ENCODE measurements around the gene RIC1. TPM values are rescaled to one million over a fixed set of nuclear protein-coding genes. Genes with fewer than 3 reads are reported as not detected.

Gene RIC1
- polyA plus RNA-seq, 1 of the 3 experiments (the other 2 are of a cell fraction), result 21.9 TPM

DNA sequence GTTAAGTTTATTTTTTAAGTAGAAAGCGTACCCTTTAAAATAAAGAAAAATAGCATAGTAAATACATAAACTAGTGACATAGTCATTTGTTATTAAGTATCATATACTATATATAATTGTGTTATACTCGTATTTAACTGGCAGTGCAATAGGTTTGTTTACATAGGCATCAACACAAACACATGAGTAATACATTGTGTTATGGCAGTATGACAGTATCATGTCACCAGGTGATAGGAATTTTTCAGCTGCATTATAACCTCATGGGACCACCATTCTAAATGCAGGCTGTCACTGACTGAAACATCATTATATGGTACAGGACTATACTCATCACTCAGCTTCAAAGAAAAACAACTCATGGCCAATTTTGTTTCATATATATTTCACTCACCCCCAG, 8.4 kb upstream of the RIC1 start:
- Histone ChIP-seq H3K9me2 (no peaks in the 10 kb centered on the region), H2AFZ (ENCODE audit: low read depth) (no peak overlapping the region), H3K4me3 (ENCODE audit: low read depth in 2 of 2, low read length in 1 of 2) (no peak overlapping the region), H3K27me3 (ENCODE audit: insufficient read depth) (no peaks in the 10 kb centered on the region), H3K79me2 (ENCODE audit: insufficient read depth) (peaks cover 45% of the 10 kb centered on the region), H3K27ac (ENCODE audit: low read depth in 2 of 2, low read length in 1 of 2) (no peak overlapping the region), H3K9ac (no peak overlapping the region), H3F3A (replicated peaks; ENCODE audit: insufficient read depth) (peaks cover 22% of the 10 kb centered on the region), H3K36me3 (replicated peaks in 1 of 2; ENCODE audit: control insufficient read depth in 1 of 2, insufficient read depth in 2 of 2, low read length in 1 of 2) (peaks cover 0 to 13% of the 10 kb centered on the region in 2 experiments), H3K4me1 (ENCODE audit: control insufficient read depth in 1 of 2, insufficient read depth in 2 of 2, low read depth in 1 of 2, low read length in 1 of 2) (0 out of 4 replicates have a peak, but pooled peaks cover 0 to 3% of the 10 kb centered on the region in 2 experiments), H3K4me2 (no peak overlapping the region), H4K20me1 (ENCODE audit: insufficient read depth) (no peaks in the 10 kb centered on the region), H3K9me3 (no peaks in the 10 kb centered on the region)
- DNase-seq, result no peak
- TF ChIP-seq, protein P1, sequence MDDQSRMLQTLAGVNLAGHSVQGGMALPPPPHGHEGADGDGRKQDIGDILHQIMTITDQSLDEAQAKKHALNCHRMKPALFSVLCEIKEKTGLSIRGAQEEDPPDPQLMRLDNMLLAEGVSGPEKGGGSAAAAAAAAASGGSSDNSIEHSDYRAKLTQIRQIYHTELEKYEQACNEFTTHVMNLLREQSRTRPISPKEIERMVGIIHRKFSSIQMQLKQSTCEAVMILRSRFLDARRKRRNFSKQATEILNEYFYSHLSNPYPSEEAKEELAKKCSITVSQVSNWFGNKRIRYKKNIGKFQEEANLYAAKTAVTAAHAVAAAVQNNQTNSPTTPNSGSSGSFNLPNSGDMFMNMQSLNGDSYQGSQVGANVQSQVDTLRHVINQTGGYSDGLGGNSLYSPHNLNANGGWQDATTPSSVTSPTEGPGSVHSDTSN (IDR thresholded peaks at IDR 0.05), result no peak
- TF ChIP-seq POLR2AphosphoS5 (IDR thresholded peaks at IDR 0.05; ENCODE audit: low read depth, low read length), result no peak
- no peak for TF ChIP-seq ELF1 (IDR thresholded peaks at IDR 0.05)
- TF ChIP-seq, protein P2, sequence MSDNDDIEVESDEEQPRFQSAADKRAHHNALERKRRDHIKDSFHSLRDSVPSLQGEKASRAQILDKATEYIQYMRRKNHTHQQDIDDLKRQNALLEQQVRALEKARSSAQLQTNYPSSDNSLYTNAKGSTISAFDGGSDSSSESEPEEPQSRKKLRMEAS (IDR thresholded peaks at IDR 0.05; ENCODE audit: low read depth), result no peak
- TF ChIP-seq, protein P3, sequence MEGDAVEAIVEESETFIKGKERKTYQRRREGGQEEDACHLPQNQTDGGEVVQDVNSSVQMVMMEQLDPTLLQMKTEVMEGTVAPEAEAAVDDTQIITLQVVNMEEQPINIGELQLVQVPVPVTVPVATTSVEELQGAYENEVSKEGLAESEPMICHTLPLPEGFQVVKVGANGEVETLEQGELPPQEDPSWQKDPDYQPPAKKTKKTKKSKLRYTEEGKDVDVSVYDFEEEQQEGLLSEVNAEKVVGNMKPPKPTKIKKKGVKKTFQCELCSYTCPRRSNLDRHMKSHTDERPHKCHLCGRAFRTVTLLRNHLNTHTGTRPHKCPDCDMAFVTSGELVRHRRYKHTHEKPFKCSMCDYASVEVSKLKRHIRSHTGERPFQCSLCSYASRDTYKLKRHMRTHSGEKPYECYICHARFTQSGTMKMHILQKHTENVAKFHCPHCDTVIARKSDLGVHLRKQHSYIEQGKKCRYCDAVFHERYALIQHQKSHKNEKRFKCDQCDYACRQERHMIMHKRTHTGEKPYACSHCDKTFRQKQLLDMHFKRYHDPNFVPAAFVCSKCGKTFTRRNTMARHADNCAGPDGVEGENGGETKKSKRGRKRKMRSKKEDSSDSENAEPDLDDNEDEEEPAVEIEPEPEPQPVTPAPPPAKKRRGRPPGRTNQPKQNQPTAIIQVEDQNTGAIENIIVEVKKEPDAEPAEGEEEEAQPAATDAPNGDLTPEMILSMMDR (IDR thresholded peaks at IDR 0.05), result no peak
- TF ChIP-seq, protein P4, sequence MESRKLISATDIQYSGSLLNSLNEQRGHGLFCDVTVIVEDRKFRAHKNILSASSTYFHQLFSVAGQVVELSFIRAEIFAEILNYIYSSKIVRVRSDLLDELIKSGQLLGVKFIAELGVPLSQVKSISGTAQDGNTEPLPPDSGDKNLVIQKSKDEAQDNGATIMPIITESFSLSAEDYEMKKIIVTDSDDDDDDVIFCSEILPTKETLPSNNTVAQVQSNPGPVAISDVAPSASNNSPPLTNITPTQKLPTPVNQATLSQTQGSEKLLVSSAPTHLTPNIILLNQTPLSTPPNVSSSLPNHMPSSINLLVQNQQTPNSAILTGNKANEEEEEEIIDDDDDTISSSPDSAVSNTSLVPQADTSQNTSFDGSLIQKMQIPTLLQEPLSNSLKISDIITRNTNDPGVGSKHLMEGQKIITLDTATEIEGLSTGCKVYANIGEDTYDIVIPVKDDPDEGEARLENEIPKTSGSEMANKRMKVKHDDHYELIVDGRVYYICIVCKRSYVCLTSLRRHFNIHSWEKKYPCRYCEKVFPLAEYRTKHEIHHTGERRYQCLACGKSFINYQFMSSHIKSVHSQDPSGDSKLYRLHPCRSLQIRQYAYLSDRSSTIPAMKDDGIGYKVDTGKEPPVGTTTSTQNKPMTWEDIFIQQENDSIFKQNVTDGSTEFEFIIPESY (IDR thresholded peaks at IDR 0.05; ENCODE audit: borderline replicate concordance, low read depth), result no peak
- TF ChIP-seq FOXJ3 (CRISPR knock-in tag; IDR thresholded peaks at IDR 0.05), result no peak
- no peak for TF ChIP-seq TCF12 (IDR thresholded peaks at IDR 0.05)
- TF ChIP-seq NFIC (IDR thresholded peaks at IDR 0.05; ENCODE audit: borderline replicate concordance), result no peak
- TF ChIP-seq JUND (IDR thresholded peaks at IDR 0.05), result no peak
- TF ChIP-seq TAF1 (IDR thresholded peaks at IDR 0.05; ENCODE audit: borderline replicate concordance, low read depth, low read length), result no peak
- no peak for TF ChIP-seq SMC3 (IDR thresholded peaks at IDR 0.05; ENCODE audit: low read depth, low read length)
- CTCF ChIA-PET, result no interaction called here
- POLR2A ChIA-PET, result no interaction called here
- WGBS (ENCODE audit: low lambda C conversion rate), result 89% methylated on average over 2 of the region's 2 CpGs

DNA sequence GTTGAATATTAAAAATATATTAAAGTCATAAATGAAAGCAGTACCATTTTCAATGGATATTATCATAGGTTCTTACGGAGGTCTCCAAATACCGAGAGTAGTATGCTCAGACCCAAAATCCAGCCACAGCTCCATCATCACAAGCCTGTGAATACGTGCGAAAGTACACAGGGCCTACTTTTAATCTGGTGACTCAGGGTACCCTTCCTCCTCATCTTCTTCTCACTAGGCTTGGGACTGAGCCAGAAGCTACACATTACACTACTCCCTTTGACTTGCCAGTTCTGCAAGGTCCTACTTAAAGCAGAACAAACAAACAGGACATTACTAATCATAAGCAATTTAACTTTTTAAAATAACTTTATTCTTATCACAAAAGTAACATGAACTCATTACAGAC, 7.6 kb upstream of the RIC1 start:
- H3K27me3 ChIP-seq (ENCODE audit: insufficient read depth), result no peaks in the 10 kb centered on the region
- H3K27ac ChIP-seq (ENCODE audit: low read depth in 2 of 2, low read length in 1 of 2), result peak overlapping the region in 1 of 2 experiments; percentile 73; a peak in 2 of 4 replicates
- H3K4me1 ChIP-seq (ENCODE audit: control insufficient read depth in 1 of 2, insufficient read depth in 2 of 2, low read depth in 1 of 2, low read length in 1 of 2), result 0 out of 4 replicates have a peak, but pooled peaks cover 0 to 3% of the 10 kb centered on the region in 2 experiments
- 83% methylated on average over 4 of the region's 4 CpGs for WGBS (ENCODE audit: low lambda C conversion rate)
- no peak for TF ChIP-seq FOSL2 (IDR thresholded peaks at IDR 0.05; ENCODE audit: borderline replicate concordance, low read depth)
- TF ChIP-seq RXRA (IDR thresholded peaks at IDR 0.05; ENCODE audit: borderline replicate concordance, low read depth), result no peak
- 0 out of 2 replicates have a peak, but pooled peaks have one; percentile 17 for TF ChIP-seq NFIC (IDR thresholded peaks at IDR 0.05; ENCODE audit: borderline replicate concordance)
- TF ChIP-seq EP300 (IDR thresholded peaks at IDR 0.05; ENCODE audit: borderline replicate concordance in 1 of 2, low read depth in 1 of 2, low read length in 1 of 2), result no peak
- TF ChIP-seq RAD21 (IDR thresholded peaks at IDR 0.05; ENCODE audit: low read length), result no peak
- H3K9me2 ChIP-seq, result no peaks in the 10 kb centered on the region
- H3K4me2 ChIP-seq, result no peak overlapping the region
- no peak for DNase-seq
- H3K9ac ChIP-seq, result no peak overlapping the region
- H2AFZ ChIP-seq (ENCODE audit: low read depth), result no peak overlapping the region
- peaks cover 53% of the 10 kb centered on the region for H3K79me2 ChIP-seq (ENCODE audit: insufficient read depth)
- peaks cover 0 to 13% of the 10 kb centered on the region in 2 experiments for H3K36me3 ChIP-seq (replicated peaks in 1 of 2; ENCODE audit: control insufficient read depth in 1 of 2, insufficient read depth in 2 of 2, low read length in 1 of 2)
- H3F3A ChIP-seq (replicated peaks; ENCODE audit: insufficient read depth), result peaks cover 22% of the 10 kb centered on the region
- no peaks in the 10 kb centered on the region for H3K9me3 ChIP-seq
- H3K4me3 ChIP-seq (ENCODE audit: low read depth in 2 of 2, low read length in 1 of 2), result no peak overlapping the region
- H4K20me1 ChIP-seq (ENCODE audit: insufficient read depth), result no peaks in the 10 kb centered on the region
- ChIA-PET CTCF (interaction anchor here (2.4 kb wide), 1 partner anchor 21 kb away, joined by 8 read pairs; no protein-coding TSS in a partner anchor), POLR2A (no interaction called here)

All from SK-N-SH (cell line).